Lower leg skin (tissue), 3 donors: Measurements from ENCODE around the gene AHRR.

ENCODE experiments used
- POLR2A ChIP-seq, 2 donors: fragments of 450-650 bp; IDR thresholded peaks; one replicate each; pipeline ENCODE4 v1.6.1; 2016 to 2017; ENCODE audit warnings: antibody characterized with exemption in 2 of 2, mild to moderate bottlenecking in 1 of 2, moderate library complexity in 1 of 2
- TF ChIP-seq, protein P1 (sequence below), 3 donors: fragments of 450-650 bp; IDR thresholded peaks; one replicate each; pipeline ENCODE4 v1.5.1; 2016; ENCODE audit warnings: antibody characterized with exemption in 3 of 3, mild to moderate bottlenecking in 3 of 3, moderate library complexity in 2 of 3

GRCh38 chr5:425714-426113, 104.2 kb downstream of the AHRR start:
- TF ChIP-seq POLR2A (IDR thresholded peaks at IDR 0.05) = no peak
- TF ChIP-seq, protein P1, sequence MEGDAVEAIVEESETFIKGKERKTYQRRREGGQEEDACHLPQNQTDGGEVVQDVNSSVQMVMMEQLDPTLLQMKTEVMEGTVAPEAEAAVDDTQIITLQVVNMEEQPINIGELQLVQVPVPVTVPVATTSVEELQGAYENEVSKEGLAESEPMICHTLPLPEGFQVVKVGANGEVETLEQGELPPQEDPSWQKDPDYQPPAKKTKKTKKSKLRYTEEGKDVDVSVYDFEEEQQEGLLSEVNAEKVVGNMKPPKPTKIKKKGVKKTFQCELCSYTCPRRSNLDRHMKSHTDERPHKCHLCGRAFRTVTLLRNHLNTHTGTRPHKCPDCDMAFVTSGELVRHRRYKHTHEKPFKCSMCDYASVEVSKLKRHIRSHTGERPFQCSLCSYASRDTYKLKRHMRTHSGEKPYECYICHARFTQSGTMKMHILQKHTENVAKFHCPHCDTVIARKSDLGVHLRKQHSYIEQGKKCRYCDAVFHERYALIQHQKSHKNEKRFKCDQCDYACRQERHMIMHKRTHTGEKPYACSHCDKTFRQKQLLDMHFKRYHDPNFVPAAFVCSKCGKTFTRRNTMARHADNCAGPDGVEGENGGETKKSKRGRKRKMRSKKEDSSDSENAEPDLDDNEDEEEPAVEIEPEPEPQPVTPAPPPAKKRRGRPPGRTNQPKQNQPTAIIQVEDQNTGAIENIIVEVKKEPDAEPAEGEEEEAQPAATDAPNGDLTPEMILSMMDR (IDR thresholded peaks at IDR 0.05) = no peak
